Measurements from ENCODE around the gene LYZL2.
"Not testable (repeated sequence)": the region's sequence is repeated elsewhere in the genome, so short reads cannot be mapped to it uniquely, and the experiment has no call there.

LYZL2 gene

DNA sequence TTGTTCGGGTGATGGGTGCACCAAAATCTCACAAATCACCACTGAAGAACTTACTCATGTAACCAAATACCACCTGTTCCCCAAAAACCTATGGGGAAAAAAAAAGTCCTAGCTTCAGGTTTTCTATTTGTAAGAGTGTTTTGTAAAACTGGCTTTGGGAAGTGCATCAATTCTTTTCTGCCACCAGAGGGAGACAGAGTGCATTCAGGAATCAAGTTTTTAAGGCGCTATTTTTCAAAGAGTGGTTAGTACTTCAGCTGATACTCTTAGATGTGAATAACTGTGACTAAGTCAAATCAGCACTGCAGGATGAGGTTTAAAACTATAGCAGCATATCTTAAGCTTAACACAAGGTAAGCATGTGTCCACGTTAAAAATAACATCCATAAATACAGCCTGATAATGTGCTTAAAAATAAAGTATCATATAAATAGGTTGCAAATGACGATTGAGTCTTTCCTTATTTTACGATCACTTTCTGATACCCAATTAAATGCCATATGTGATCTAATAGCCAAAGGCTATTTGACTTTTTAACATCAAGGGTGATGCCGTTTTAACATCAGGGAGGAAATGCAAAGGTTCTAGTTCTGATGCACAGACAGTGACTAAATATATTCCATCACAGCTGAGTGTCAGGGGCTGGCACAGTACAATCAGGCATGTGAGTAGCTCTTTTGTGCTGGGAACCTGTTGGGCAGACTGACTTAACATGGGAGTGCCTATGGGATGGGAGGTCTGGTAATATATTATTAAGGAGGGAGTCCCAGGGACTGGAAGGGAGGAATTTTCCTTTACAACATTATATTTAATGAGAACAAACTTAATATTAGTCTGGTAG is 10.6 kb upstream of the LYZL2 start:
- in situ Hi-C loops (cut with MboI; ENCODE audit: low sequenced_read_pairs) = no loop called here

DNA sequence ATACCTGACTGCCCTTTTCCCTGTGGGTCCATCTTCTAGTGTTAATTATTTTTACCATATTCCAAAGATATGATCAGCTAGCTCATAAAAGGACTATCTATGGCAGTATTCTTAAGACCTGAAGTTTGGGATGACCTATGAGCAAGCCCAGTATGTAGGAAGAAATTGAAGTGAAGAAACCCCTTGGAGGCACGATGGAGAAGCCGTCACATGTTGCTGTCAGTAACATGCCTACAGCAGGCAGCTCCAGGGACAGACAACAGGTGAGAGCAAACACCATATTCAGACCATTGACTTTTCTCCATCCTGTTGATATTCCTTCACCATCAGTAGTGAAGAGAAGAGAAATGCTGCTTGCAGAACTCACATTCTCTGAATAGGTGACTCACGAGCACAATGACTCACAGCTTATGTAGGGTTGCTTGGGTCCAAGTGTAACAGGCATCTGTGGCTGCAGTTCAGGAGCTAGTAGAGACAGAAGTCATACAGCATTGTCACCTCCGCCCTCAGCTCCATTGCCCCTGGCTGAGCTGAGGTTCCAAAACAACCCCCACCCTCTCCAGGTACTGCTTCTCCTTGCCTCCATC is 8.4 kb upstream of the LYZL2 start:
- in situ Hi-C loops (cut with MboI; ENCODE audit: low sequenced_read_pairs) = no loop called here

DNA sequence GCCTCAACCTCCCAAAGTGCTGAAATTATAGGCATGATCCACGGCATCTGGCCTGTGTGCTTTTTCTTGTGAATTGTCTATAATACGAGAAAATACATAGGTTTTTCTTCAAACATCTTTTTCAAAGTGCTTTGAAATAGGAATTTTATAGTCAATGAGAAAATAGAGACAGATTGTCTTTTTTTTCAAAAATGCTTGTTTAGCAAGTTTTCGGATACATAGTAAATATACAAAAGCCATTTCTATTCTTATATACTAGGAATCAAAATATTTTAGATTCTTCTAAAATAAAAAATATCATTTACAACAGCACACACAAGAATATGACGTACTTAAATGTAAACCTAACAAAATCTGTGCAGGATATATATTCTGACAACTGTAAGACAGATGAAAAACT is 1.6 kb upstream of the LYZL2 start:
- in situ Hi-C loops (cut with MboI; ENCODE audit: low sequenced_read_pairs) = no loop called here

DNA sequence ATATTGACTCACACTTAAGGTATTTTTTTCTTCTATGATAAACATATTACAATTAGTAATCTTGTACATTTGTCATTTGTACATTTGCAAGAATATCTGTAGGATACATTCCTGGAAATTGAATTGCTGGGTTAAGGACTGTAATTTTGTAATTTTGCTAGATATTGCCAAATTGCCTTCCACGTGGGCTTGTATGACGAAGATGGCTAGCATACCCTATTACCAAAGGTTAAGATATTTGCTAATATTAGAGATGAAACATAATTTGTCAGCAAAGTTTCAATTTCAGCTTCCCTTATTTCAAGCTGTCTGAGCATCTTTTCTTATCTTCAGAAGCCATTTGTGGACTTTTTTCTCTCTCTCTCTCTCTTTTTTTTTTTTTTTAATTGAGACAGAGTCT is 1.0 kb upstream of the LYZL2 start:
- in situ Hi-C loops (cut with MboI; ENCODE audit: low sequenced_read_pairs) = no loop called here

DNA sequence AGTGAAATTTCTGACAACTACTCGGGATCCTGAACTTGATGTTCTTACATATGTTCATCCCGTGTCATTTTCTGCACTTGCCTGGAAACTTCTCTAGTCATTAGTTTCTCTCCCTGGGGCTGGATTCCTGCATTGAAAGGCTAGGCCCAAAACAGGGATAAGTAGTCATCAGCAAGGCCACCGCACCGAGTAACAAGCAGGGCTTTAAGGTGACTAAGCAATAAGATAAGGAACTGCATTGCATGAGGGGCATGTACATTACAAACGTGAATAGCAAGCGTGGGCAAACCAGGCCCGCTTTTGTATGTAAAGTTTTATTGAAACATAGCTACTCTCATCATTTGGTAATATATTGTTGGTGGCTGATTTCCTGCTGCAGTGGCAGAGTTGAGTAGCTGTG is 977 bp downstream of the LYZL2 start:
- in situ Hi-C loops (cut with MboI; ENCODE audit: low sequenced_read_pairs) = not testable (repeated sequence)

DNA sequence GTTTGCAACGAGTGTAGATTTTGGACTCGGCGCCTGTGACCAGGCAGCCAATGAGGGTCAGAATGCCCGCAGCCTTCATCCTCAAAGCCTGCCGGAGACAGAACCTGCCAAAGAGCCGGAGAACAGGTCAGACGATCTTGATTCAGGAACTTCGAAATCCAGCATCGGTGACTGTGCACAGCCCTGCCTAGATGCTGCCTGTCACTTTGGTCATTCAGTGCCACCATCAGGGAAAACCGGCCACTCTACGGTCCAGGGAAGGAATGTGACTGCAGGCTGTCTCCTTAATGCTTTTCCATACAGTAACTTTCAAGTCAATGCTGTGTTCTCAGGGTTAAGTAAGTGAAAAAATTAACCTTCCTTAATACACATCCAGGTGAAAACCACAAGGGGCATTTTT is 2.7 kb downstream of the LYZL2 start:
- in situ Hi-C loops (cut with MboI; ENCODE audit: low sequenced_read_pairs) = not testable (repeated sequence)

- in situ Hi-C loops (cut with MboI; ENCODE audit: low sequenced_read_pairs) = not testable (repeated sequence)
These were observed 3.4 kb downstream of the LYZL2 start for GRCh38 chr10:30626196-30626595.

DNA sequence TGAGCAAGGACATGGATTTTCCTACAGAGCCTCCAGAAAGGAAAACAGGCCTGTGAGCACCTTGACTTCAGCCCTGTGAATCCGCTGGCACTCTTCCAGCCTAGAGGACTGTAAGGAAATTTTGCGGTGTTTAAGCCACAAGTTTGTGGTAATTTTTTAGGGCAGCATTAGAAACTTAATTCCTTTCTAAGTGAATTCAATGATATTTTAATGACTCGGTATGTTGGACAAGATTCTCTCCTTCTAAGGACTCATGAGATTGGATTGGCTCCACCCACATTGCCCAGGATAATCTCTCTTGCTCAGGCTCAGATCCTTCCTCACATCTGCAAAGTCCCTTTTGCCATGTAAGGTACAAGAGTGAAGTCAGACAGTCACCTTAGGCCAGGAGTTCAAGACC is 4.5 kb downstream of the LYZL2 start:
- in situ Hi-C loops (cut with MboI; ENCODE audit: low sequenced_read_pairs) = no loop called here

GRCh38 chr10:30619966-30620365 is 9.6 kb downstream of the LYZL2 start:
- in situ Hi-C loops (cut with MboI; ENCODE audit: low sequenced_read_pairs) = no loop called here

DNA sequence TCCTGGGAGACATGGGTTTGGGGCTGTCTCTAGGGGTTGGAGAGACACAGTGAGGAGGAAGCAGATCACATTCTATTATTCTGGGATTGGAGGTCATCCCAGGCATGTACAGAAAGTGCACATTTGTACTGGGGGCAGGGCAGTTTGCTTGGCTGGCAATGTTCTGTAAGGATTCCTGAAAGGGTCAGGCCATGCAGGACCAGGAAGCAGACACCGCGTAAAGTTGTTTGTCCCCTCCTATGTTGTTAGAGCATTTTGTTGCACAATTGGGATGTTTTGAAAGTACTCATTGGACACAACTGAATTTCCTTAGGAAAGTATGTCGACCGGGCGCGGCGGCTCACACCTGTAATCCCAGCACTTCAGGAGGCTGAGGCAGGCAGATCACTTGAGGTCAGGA is 12.5 kb downstream of the LYZL2 start:
- in situ Hi-C loops (cut with MboI; ENCODE audit: low sequenced_read_pairs) = no loop called here

DNA sequence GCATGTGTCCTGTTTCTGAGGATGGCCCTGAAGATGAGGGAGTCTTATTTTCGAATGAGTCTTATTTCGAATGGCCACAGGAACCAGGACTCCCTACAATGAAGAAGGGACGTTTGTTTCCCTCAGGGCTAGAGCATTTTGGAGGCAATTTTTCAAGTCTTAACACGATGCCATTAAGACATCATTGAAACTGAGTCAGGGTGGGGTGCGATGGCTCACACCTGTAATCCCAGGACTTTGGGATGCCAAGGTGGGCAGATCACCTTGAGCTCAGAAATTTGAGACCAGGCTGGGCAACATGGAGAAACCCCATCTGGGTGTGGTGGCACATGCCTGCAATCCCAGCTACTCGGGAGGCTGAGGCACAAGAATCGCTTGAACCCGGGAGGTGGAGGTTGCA is 18.5 kb downstream of the LYZL2 start:
- in situ Hi-C loops (cut with MboI; ENCODE audit: low sequenced_read_pairs) = not testable (repeated sequence)

GRCh38 chr10:30607814-30608213 is 21.7 kb downstream of the LYZL2 start:
- in situ Hi-C loops (cut with MboI; ENCODE audit: low sequenced_read_pairs) = no loop called here

DNA sequence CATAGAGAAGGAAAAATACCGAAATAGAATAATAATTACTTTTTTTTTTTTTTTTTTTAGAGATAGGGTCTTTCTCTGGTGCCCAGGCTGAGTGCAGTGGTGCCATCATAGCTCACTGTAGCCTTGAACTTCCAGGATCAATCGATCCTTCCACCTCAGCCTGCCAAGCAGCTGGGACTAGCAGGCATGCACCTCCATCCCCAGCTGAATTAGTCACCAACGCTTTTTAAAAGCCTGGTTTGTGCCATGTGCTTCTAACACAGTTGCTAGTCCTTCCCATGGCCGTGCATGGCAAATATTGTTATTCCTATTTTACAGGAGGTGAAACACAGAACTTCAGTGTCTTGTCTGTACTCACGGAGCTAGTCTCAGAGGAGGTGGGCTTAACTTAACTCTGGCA is 23.2 kb downstream of the LYZL2 start:
- in situ Hi-C loops (cut with MboI; ENCODE audit: low sequenced_read_pairs) = no loop called here

DNA sequence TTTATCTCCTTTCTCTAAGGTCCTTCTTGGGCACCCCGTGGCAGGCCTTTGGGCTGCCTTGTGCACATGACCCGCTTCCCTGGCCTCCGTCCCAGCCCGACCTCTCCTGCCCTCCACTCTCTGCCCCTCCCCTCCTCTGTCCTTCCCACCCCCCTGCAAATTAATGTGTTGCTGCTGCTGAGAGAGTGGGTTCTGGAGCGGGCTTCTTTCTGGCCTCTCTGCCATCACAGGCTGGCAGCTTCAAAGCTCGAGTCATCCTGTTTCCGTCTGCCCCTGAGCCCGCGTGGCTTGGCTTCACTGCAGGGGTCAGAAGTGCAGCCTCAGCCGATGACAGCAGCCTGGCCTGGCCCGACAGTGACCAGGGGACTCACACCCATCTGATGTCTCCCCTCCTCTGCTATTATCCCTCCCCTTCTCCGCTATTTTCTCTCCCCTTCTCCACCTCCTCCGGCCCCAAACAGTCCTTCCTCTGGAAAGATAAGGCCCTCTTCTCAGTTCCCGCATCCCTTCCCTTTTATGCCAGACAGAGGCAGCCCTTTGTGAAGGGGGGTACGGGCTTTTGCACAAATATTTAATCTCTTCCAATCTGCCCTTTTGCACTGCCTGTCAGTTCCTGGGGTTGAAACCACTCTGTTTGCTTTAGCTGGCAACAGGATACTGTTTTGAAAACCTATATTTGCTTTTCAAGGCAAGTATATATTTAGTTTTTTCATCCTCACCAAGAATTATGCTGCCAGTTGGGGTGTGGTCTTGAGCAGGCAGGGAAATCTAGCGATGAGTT is 24.0 kb downstream of the LYZL2 start:
- in situ Hi-C loops (cut with MboI; ENCODE audit: low sequenced_read_pairs) = not testable (repeated sequence)

GRCh38 chr10:30603589-30603988 is 26.0 kb downstream of the LYZL2 start:
- in situ Hi-C loops (cut with MboI; ENCODE audit: low sequenced_read_pairs) = no loop called here

GRCh38 chr10:30602747-30603146 is 26.8 kb downstream of the LYZL2 start:
- in situ Hi-C loops (cut with MboI; ENCODE audit: low sequenced_read_pairs) = no loop called here

- in situ Hi-C loops (cut with MboI; ENCODE audit: low sequenced_read_pairs) = no loop called here
These were observed 29.5 kb downstream of the LYZL2 start for GRCh38 chr10:30600005-30600404.

DNA sequence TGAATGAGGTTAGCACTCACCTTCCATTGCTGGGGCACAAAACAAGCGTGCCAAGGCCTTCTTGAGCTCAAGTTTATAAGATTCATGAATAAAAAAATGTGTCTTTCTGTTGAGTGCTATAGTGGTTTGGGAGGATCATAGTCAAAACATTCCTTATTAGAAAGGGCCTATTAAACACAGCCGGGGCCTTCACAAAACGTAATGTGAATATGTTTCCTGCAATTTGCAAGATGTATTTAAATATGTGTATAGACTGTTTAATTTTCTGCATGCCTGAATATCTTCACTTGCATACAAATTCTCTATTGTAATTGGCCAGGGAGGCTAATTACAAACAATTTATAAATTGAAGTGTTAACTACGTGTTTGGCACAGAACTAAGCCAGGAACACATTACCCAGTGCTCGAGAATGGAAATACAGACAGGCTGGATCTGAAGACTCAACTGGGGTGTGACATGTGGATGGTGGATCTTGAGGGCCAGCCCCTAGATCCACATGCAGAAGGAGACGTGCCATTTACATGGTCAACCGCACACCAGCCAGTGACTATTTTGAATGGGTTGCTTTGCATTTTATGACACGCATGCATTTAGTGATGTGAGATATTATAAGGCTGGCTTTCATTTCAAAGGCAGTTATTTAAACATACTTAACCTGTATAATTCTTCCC is 31.3 kb downstream of the LYZL2 start:
- in situ Hi-C loops (cut with MboI; ENCODE audit: low sequenced_read_pairs) = loop anchor here (25.0 kb wide), 1 partner anchor 586 kb away; no protein-coding TSS in a partner anchor

DNA sequence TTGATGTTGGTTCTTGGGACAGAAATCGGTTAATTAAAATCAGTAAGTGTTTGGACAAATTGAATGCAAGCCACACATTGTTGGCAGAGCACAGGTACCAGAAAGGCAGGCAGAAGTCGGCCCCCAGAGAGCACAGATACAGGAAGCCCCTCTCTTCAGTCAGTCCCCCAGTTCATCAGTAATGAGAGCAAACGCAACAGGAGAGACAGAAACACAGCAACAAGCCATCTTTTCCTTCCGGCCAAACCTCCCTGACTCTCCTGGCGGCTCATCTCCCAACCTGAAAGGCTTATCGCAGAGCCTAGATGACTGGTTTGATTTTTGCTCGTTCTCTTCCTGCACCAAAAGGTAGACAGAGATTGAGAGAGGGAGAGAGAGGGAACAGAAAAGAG is 32.1 kb downstream of the LYZL2 start:
- in situ Hi-C loops (cut with MboI; ENCODE audit: low sequenced_read_pairs) = loop anchor here (25.0 kb wide), 1 partner anchor 585 kb away; no protein-coding TSS in a partner anchor

DNA sequence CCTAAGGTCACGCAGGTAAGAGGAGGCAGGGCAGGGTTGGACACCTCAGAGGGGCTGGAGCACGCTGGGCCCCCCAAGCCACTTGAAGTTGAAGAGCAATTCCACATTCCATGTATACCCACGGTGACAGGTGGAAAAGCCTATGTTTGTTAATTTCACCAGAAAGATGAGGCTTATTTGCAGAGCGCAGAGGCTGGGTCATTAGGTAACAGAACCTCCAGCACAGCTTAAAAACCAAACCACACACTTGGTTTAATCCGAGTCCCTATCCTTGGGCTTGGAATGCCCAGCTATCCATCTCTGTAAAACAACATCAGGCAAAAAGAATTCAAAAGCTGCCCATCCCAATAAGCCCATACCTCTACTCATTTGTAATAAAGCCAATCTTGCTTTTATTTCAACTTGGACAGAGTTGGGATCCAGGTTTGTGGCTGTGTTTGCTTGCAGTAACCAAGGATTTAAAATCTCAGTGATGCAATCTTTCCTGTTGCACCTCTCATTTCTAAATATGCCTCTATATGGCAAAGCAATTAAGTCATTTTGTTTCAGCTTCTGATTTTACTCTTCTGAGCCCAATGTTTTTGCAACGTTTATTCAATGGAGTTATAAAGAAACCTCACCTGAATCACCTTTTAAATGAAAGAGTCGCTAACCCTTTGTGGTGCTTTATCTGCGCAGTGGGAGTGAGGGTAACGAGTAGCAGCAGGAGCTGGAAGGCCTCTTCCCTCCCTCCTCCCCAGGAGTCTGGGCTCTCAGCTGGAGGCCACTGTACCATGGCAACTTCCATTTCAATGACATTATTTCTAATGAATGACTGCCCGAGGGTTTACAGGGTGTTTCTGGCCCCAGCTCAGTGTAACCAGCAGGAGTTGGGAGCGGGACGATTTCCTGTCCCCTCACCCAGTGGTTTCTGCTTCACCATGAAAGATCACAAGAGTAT is 32.8 kb downstream of the LYZL2 start:
- in situ Hi-C loops (cut with MboI; ENCODE audit: low sequenced_read_pairs) = loop anchor here (25.0 kb wide), 1 partner anchor 584 kb away; no protein-coding TSS in a partner anchor

Data from HL-60/S4 treated with retinoic acid at 250 ng/mL for 4 days and 3 days (cell line).